Subcutaneous abdominal adipose tissue (tissue), 5 donors: ENCODE data around the gene NTNG2.

ENCODE experiments used
- H3K27ac ChIP-seq: one replicate; pipeline ENCODE4 v1.7.0; 2013; ENCODE audit warnings: low read depth, mild to moderate bottlenecking, inconsistent platforms, low read length, moderate library complexity
- H3K27me3 ChIP-seq, 5 donors: one replicate each; pipeline ENCODE4 v1.7.0; 2013; ENCODE audit warnings: low read length in 5 of 5, inconsistent platforms in 1 of 5; ENCODE audit not compliant: control insufficient read depth in 5 of 5, insufficient read depth in 4 of 5
- H3K36me3 ChIP-seq, 5 donors: one replicate each; pipeline ENCODE4 v1.7.0; 2013; ENCODE audit warnings: low read length in 5 of 5; ENCODE audit not compliant: control insufficient read depth in 5 of 5, insufficient read depth in 5 of 5
- H3K4me1 ChIP-seq, 5 donors: one replicate each; pipeline ENCODE4 v1.7.0; 2013; ENCODE audit warnings: low read length in 5 of 5, mild to moderate bottlenecking in 3 of 5, moderate library complexity in 1 of 5; ENCODE audit not compliant: control insufficient read depth in 5 of 5, insufficient read depth in 5 of 5
- H3K4me3 ChIP-seq, 5 donors: one replicate each; pipeline ENCODE4 v1.7.0; 2013; ENCODE audit warnings: low read length in 5 of 5, low read depth in 1 of 5
- H3K9ac ChIP-seq, 5 donors: one replicate each; pipeline ENCODE4 v1.7.0; 2013; ENCODE audit warnings: low read length in 5 of 5, mild to moderate bottlenecking in 4 of 5, moderate library complexity in 3 of 5
- H3K9me3 ChIP-seq, 5 donors: one replicate each; pipeline ENCODE4 v1.7.0; 2013; ENCODE audit warnings: low read length in 5 of 5; ENCODE audit not compliant: control insufficient read depth in 5 of 5
- donor health status: healthy.
- donor health status: healthy.
- donor health status: healthy.
- donor health status: healthy.
- donor health status: healthy.

Gene NTNG2

DNA sequence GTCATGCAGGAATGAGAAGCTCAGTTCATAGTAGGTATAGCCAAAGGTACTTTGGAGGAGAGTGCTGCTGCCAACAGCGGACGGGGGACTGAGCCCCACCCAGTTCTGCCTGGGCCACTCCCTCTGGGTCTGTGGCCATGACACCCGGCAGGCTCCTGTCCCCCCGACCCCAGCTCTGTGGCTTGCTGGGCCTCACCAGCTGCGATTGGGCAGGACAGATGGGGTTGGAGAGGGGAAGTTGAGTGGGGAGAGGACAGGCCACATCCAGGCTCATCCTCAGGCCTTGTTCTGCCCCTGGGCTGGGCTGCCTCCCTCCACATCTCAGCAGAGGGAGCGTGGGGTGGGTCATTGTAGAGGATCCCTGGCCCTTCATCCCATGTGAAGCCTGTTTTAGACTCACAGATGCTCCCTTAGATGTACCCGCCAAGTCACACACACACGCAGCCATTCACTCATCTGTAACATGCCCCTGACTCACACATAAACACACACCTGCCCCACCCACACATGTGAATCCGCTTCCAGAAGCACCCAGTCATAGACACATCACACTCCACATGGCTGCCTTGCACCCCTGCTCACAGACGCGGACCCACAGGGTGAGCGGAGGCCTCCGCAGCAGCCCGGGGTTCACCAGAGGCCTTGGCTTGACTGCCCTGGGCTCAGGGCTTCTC, 48.8 kb downstream of the NTNG2 start:
- Histone ChIP-seq H3K9ac (no peak overlapping the region), H3K4me1 (peaks cover 0 to 5% (median 0%) of the 10 kb centered on the region in 5 donors), H3K9me3 (no peaks in the 10 kb centered on the region), H3K36me3 (no peaks in the 10 kb centered on the region), H3K27me3 (peaks cover 0 to 28% (median 7%) of the 10 kb centered on the region in 5 donors), H3K4me3 (no peak overlapping the region), H3K27ac (no peak overlapping the region)

DNA sequence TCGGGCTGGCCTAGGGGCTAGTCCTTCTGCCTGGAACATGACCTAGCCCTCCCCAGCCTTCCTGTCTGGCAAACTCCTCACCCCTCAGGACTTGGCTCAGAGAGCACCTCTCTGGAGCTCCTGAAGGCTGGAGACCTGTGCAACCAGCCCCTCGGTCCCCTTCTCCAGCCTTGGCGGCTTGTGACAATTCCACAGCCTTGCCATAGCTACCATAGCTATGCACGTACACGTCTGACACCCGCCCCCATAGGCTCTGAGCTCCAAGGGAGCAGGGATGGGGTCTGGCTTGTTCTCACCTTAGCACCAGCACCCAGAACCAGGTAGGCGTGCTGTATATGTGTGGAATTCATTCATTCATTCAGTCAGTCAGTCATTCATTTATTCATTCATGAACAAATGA, 49.7 kb downstream of the NTNG2 start:
- Histone ChIP-seq H3K9ac (no peak overlapping the region), H3K36me3 (no peaks in the 10 kb centered on the region), H3K9me3 (no peaks in the 10 kb centered on the region), H3K4me3 (no peak overlapping the region), H3K27ac (no peak overlapping the region), H3K4me1 (peaks cover 0 to 5% (median 0%) of the 10 kb centered on the region in 5 donors), H3K27me3 (peaks cover 4 to 34% (median 12%) of the 10 kb centered on the region in 5 donors)

DNA sequence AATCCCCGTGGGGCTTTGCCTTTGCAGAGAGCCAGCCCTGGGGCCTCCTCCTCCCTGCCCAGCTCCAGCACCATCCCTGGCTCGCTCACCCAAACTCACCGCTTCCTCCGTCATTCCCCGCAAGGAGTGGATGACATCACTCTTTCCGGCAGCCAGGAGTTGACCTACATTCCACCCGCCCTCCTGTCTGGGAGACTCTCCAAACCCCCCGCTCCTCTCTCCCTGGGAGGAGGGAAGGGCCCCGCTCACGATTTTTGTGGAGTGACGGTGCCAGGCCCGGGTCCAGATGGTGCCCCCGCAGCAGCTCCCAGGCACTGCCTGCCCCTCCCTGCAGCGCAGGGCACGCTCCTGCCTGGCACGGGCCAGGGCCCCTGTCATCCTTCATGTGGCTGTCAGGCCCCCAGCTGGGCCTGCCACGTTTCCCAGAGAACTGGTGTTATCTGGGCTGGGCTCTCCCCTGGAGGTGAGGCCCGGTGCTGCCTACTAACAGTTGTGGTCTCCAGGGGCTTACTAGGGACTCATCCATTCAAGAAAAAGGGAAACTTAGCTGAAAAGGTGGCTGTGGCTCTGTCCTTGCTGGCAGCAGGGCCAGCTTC, 52.3 kb downstream of the NTNG2 start:
- H3K4me1 ChIP-seq = peaks cover 0 to 5% (median 0%) of the 10 kb centered on the region in 5 donors
- no peak overlapping the region for H3K9ac ChIP-seq
- H3K4me3 ChIP-seq = no peak overlapping the region
- H3K27ac ChIP-seq = no peak overlapping the region
- H3K9me3 ChIP-seq = no peaks in the 10 kb centered on the region
- H3K36me3 ChIP-seq = no peaks in the 10 kb centered on the region
- peaks cover 4 to 27% (median 12%) of the 10 kb centered on the region in 5 donors for H3K27me3 ChIP-seq

DNA sequence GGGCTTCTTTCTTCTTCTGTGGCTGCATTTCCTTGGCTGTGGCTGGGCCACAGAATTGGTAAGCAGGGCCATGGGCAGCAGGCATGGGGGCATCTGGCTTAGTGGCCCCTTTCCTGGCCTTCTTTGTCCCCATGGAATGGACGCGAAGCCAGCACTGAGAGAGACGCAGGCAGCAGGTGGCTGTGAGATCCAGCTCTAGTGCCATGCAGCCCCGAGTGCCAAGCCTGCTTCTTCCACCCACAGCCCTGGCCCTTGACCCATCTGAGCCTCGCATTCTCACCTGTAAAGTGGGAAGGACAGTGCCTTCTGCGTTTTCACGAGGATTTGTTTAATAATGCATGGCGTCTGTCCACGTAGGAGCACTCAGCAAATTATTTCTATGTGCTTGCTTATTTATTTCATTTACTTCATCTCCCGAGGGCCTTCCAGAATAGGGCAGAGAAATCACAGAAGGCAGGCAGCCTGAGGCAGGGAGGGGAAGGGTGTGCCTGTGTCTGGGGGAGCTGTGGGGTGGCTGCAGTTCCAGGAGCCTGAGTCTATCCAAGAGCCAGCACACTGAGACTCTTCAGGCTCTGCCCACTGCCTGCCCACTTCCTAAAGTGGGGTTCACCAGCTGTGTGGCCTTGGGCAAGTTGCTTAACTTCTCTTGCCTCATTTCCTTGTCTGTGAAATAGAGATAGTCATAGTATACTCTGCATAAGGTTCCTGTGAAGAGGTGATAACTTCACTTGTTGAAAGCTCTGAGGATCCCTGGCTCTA, 55.2 kb downstream of the NTNG2 start:
- H3K9me3 ChIP-seq = no peaks in the 10 kb centered on the region
- no peaks in the 10 kb centered on the region for H3K36me3 ChIP-seq
- H3K4me3 ChIP-seq = no peak overlapping the region
- H3K27ac ChIP-seq = no peak overlapping the region
- H3K9ac ChIP-seq = no peak overlapping the region
- peaks cover 0 to 5% (median 0%) of the 10 kb centered on the region in 5 donors for H3K4me1 ChIP-seq
- H3K27me3 ChIP-seq = peaks cover 7 to 19% (median 16%) of the 10 kb centered on the region in 5 donors

DNA sequence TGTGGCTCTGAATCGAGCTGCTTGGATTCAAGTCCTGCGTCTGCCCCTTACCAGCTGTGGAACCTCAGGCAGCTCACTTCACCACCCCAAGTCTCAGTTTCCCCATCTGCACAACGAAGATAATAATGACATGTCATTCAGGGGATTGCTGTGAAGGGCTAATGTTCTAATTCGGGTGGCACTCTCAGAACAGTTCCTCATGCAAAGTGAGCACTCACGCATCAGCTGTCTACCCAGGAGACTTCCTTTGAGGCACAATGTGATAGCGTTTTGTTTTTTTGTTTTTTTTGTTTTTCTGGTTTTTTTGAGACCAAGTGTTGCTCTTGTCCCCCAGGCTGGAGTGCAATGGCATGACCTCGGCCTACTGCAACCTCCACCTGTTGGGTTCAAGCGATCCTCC, 56.4 kb downstream of the NTNG2 start:
- H3K4me1 ChIP-seq = peaks cover 0 to 5% (median 0%) of the 10 kb centered on the region in 5 donors
- H3K27me3 ChIP-seq = peaks cover 7 to 24% (median 14%) of the 10 kb centered on the region in 5 donors
- H3K27ac ChIP-seq = no peak overlapping the region
- no peak overlapping the region for H3K4me3 ChIP-seq
- no peak overlapping the region for H3K9ac ChIP-seq
- H3K9me3 ChIP-seq = no peaks in the 10 kb centered on the region
- H3K36me3 ChIP-seq = no peaks in the 10 kb centered on the region

DNA sequence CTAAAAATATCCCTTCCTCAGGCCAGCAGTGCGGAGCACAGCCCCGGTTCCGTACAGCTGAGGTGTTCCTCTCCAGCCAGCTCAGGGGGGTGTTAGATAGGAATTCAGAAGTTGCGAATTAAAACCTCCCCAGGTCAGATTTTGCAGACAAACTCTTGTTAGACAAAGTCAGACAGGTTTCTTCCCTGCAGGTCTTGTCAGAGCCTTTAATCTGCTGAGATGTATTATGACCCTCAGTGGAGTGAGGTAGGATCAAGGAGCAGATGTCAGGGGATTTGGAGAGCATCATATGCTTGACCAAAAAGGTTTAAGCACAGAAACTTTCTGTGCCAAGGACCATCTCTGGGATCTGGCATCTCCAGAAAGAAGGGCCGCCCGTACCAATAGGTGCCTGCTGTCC, 60.1 kb downstream of the NTNG2 start:
- Histone ChIP-seq H3K9ac (no peak overlapping the region), H3K9me3 (no peaks in the 10 kb centered on the region), H3K27ac (no peak overlapping the region), H3K4me3 (no peak overlapping the region), H3K27me3 (peaks cover 0 to 16% (median 11%) of the 10 kb centered on the region in 5 donors), H3K36me3 (no peaks in the 10 kb centered on the region), H3K4me1 (no peaks in the 10 kb centered on the region)

DNA sequence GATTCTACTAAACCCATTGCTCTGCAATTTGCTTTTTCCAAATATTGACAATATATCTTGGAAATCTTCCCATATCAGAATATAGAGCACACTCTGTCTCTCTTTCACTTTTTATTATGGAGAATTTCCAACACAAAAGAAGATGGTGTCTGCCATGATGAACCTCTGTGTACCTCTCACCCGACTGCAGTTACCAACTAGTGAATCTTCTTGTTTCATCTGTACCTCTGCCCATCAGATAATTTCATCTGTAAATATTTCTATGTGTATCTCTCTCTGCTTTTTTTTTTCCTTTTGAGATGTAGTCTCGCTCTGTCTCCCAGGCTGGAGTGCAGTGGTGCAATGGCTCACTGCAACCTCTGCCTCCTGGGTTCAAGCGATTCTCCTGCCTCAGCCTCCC, 62.8 kb downstream of the NTNG2 start:
- Histone ChIP-seq H3K4me1 (no peaks in the 10 kb centered on the region), H3K36me3 (no peaks in the 10 kb centered on the region), H3K4me3 (no peak overlapping the region), H3K27ac (no peak overlapping the region), H3K9ac (no peak overlapping the region), H3K27me3 (peaks cover 14 to 35% (median 30%) of the 10 kb centered on the region in 5 donors), H3K9me3 (no peaks in the 10 kb centered on the region)

DNA sequence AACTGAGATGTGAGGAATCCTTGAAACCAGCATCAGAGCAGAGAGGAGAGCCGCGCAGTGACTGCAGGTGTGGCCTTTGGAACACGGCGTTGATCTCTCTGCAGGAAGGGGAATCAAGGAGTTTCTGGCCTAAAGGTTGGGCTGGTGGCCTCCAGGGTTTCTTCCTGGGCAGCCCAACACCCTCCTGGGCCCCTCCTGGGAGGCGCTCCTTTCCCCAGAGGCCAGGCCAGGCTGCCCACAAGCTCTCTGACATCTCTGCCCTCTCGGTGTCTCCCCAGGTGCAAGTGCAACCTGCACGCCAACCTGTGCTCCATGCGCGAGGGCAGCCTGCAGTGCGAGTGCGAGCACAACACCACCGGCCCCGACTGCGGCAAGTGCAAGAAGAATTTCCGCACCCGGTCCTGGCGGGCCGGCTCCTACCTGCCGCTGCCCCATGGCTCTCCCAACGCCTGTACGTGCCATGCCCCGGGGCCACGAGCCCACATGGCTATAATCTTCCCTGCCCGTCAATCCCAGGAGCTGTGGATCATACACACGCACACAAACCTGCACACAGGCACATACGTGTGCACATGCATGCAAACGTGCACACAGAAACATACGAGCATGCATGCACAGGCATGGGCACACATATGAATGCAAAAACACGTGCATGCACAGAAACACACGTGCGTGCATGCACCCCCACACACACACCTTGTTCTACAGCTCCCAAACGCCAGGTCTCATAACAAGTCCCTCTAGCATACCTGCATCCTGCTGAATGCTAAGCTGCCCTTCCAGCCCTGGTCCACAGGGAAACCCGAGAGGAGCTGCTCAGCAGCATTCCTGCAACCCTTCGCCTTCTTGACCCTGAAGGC, 64.9 kb downstream of the NTNG2 start:
- Histone ChIP-seq H3K9me3 (no peaks in the 10 kb centered on the region), H3K36me3 (no peaks in the 10 kb centered on the region), H3K4me3 (no peak overlapping the region), H3K27ac (no peak overlapping the region), H3K9ac (no peak overlapping the region), H3K4me1 (no peaks in the 10 kb centered on the region), H3K27me3 (peaks cover 25 to 52% (median 35%) of the 10 kb centered on the region in 5 donors)

DNA sequence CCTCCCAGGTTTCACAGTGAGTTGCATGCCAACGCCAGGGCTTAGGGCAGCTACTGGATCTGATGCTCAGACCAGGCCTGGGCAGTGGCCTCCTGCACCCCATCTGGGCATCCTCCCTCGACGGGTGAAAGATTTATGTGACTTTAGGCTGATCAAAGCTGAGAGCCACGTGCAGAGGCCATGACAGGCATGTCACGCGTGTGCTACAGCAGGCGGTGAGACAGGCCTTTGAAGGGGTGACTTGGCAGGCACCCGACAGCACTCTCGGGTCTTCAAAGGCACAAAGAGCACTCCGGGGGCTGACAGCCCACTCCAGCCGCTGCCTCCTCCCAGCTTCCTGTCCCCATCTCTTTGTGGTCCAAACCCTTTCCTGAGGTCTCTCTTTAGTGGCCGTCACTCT, 66.2 kb downstream of the NTNG2 start:
- no peak overlapping the region for H3K27ac ChIP-seq
- no peaks in the 10 kb centered on the region for H3K9me3 ChIP-seq
- H3K9ac ChIP-seq = no peak overlapping the region
- no peaks in the 10 kb centered on the region for H3K4me1 ChIP-seq
- H3K4me3 ChIP-seq = no peak overlapping the region
- H3K36me3 ChIP-seq = no peaks in the 10 kb centered on the region
- H3K27me3 ChIP-seq = peaks cover 29 to 50% (median 42%) of the 10 kb centered on the region in 5 donors
